Stimulated activated CD8-positive, alpha-beta memory T cell treated with anti-CD3 and anti-CD28 coated beads, Interleukin-15, amount 100 ng/mL, for 4 hours (primary cell): ENCODE measurements around the gene COX7B2.

ENCODE experiments used
- DNase-seq, 2 donors: peaks; one replicate each; pipeline ENCODE4 v3.0.0-alpha.2; 2020; ENCODE audit warnings: low read depth in 2 of 2

COX7B2 gene

GRCh38 chr4:46889410-46889809, 19.6 kb downstream of the COX7B2 start:
- DNase-seq, result no peak

GRCh38 chr4:46886711-46887110, 22.3 kb downstream of the COX7B2 start:
- DNase-seq, result no peak

- no peak for DNase-seq
These were observed 30.4 kb downstream of the COX7B2 start for GRCh38 chr4:46878641-46879040.

- no peak for DNase-seq
These were observed 34.2 kb downstream of the COX7B2 start for GRCh38 chr4:46874811-46875210.

GRCh38 chr4:46870411-46870810, 38.6 kb downstream of the COX7B2 start:
- no peak for DNase-seq

- DNase-seq, result no peak
These were observed 52.7 kb downstream of the COX7B2 start for GRCh38 chr4:46856333-46856732.

GRCh38 chr4:46852800-46853199, 56.2 kb downstream of the COX7B2 start:
- no peak for DNase-seq

GRCh38 chr4:46850026-46850425, 59.0 kb downstream of the COX7B2 start:
- DNase-seq, result no peak

DNA sequence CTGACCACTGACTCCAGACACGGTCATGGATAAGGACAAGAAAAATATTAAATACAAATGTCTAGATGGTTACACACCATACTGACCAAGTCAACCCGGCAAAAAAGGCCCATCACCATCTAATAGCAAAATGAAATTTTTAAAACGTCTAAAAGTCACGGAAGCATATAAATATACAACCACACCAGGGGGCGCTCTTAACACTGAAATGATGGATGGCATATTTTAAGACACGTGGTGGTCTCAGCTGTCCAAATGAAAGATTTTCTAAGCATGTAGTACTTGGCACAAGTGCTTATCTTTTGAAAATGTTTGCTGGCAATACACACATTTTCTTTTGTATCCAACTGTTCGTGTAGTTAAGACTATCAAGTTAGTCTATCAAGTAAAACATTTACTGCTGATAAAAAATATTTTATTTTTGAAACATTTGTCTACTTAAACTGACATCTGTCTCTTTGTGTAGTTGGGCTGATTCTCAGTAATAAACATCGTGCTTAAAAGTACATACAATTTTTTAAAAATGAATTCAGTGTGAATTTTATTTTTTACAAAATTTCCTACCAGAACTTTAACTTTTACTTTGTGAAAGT, 64.6 kb downstream of the COX7B2 start:
- DNase-seq, result no peak

GRCh38 chr4:46839128-46839527, 69.9 kb downstream of the COX7B2 start:
- DNase-seq, result no peak

DNA sequence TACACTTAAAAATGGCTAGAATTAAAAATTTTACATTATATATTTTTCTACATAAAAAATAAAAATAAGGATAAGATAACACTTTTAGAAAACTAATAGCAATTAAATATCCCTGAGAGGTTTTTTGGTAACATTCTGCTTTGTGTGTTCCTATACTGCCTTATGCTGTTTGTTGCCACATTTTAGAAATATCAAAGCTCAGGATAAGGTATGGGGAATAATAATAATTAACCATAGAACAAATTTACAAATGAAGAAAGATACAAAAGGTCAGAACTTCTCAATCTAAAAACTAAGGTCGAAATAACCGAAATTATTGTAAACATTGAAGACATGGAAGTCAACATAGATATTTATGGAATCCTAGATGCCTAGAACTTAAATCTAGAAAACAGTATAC, 71.4 kb downstream of the COX7B2 start:
- DNase-seq, result no peak

DNA sequence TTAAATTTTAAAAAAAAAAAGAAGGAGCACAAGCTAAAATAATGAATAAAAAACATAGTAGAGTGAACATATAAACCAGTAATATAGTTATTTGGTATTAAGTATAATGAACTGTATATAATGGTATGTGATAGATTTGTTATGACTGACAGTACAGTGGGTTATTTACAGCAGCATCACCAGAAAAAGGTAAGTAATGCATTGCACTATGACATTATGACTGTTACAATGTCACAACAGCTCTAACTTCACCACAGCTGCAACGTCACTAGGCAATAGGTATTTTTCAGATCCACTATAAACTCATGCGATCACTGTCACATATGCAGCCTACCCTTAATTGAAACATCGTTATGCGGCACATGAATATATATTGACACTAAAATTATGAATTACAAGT, 72.5 kb downstream of the COX7B2 start:
- DNase-seq, result no peak

DNA sequence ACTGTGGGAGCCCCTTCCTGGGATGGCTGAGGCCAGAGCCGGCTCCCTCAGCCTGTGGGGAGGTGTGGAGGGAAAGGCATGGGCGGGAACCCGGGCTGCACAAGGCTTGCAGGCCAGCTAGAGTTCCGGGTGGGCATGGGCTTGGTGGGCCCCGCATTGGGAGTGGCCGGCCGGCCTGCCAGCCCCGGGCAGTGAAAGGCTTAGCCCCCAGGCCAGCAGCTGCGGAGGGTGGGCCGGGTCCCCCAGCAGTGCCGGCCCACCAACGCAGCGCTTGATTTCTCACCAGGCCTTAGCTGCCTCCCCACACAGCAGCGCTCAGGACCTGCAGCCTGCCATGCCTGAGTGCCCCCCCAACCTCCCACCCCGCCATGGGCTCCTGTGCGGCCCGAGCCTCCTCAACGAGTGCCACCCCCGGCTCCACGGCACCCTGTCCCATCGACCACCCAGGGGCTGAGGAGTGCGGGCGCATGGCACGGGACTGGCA, 78.0 kb downstream of the COX7B2 start:
- no peak for DNase-seq

GRCh38 chr4:46820154-46820553, 88.9 kb downstream of the COX7B2 start:
- no peak for DNase-seq

GRCh38 chr4:46819095-46819494, 90.0 kb downstream of the COX7B2 start:
- DNase-seq, result no peak

DNA sequence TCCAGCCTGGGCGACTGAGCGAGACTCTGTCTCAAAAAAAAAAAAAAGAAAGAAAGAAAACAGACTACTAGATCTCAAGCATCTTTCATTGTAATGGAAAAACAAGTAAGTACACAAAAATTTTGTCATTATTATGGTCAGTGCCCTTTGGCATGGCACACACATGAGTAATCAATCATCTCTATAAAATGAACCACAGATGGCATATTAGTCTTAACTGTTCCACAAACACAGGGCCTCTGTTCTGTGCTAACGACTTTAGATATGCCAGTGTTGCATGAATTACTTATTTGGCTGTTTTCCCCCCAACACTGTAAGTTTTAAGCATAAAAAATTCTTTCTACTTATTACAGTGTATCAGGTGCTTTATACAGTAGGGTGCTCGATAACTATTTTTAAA, 90.4 kb downstream of the COX7B2 start:
- no peak for DNase-seq

DNA sequence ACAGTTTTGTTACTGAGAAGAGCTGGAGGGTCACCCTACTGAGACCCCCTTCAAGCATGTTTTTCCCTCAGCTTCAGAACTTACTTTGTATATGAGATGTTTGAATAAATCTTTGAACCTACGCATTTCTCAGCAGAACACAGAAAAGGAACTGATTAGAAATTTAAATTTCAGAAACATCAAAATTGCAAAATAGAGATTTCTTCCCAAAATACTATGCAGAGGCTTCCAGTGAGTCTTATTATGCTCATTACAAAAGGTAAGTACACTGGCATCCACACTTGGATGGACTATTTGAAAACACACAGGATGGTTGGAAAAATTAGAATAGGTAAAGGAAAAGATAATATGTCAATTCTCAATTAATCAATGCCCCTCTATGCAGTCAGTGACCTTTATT, 91.2 kb downstream of the COX7B2 start:
- DNase-seq, result no peak

- no peak for DNase-seq
These were observed 104.1 kb downstream of the COX7B2 start for GRCh38 chr4:46804781-46805413.

DNA sequence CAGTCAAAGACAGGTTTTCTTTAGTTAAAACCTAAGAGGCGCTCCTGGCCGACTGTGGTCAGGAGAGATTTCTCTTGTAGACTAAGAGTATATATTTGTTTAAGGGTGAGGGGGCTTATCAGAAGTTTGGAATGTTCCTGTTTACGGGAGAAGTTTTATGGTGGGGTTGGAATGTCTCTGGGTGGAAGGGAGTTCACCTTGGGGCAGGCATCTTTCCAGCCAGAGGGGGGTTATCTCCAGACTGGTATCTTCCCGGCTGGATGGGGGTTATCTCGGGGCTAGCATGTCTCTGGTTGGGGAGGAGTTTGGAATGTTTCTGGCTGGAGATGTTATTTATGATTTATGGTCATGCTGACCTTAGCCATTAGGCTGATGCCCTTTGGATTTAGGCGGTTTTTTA, 116.0 kb downstream of the COX7B2 start:
- DNase-seq, result no peak

GRCh38 chr4:46781434-46782092, 127.5 kb downstream of the COX7B2 start:
- no peak for DNase-seq

DNA sequence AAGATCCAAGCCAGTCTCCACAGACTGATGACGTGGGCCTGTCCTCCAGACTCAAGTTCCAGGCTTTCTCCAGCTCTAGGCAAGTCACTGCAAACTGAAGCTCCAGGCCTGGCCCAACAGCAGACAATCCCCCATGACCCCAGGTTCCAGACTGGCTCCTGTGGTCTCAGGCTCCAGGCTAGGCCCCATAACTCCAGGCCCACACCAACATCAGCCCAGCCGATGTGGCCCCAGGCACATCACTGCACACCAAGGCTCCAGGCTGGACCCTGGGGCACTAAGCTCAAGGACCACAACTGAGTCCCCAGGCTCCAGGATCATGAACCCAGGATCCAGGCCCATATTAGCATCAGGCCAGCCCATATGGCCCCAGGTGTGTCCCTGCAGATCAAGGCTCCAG, 143.6 kb downstream of the COX7B2 start:
- no peak for DNase-seq

GRCh38 chr4:46730075-46730474, 179.0 kb downstream of the COX7B2 start:
- DNase-seq, result no peak

- no peak for DNase-seq
These were observed 189.0 kb downstream of the COX7B2 start for GRCh38 chr4:46720055-46720454.
